Measurements from ENCODE around the gene LTC4S. TPM values are rescaled to one million over a fixed set of nuclear protein-coding genes. Genes with fewer than 3 reads are reported as not detected.

The LTC4S gene
- total RNA-seq, 1 donor from 2014 or later: 10.9 TPM

DNA sequence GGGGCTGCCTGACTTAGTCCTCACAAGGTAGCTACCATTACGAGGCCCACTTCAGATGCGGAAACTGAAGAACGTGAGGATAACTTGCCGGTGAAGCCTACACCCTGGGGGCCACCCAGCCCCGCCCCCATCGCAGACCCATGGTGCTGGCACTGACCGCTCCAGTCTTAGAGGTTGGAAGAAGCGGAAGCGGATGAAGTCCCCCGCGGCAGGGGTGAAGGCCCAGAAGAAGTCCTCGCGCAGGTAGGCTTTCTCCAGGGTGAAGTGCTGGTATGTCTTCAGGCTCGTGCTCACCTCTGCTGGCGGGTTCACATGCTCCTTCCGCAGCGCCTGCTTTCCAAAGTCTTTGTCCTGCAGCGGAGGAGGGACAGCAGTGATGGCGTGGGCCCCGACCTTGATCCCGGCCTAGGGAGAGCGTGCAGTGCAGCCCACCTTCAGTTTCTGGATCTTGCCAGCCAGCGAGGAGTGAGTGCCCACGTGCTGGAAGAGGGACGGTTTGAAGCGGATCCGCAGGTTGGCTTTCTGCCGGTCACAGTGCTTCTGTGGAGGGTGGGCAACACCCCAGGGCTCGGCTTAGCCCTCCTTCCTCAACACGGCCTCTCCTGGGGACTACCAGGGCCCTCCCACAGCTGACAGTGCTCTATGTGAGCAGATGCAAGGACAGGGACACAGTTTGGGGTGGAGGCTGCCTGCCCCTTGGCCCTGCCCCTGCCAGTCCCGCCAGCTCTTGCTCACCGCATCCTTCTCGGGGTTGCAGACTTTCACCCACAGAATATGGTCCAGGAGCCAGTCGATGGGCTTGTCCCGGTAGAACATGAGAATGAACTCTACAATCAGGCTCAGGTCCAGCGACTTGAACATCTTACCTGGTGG is 5.2 kb downstream of the LTC4S start:
- H3K4me1 ChIP-seq: peaks cover 67% of the 10 kb centered on the region
- TF ChIP-seq CTCF (IDR thresholded peaks at IDR 0.05; ENCODE audit: borderline replicate concordance): no peak
- intact Hi-C loops (cut with micrococcal nuclease): loop anchor here (5.0 kb wide), 1 partner anchor 37 kb away; no protein-coding TSS in a partner anchor
- H3K9me3 ChIP-seq (replicated peaks): no peaks in the 10 kb centered on the region
- no peaks in the 10 kb centered on the region for H3K27me3 ChIP-seq (ENCODE audit: low read depth)
- H3K27ac ChIP-seq (replicated peaks): no peak overlapping the region
- H3K36me3 ChIP-seq: peaks cover 41% of the 10 kb centered on the region
- H3K4me3 ChIP-seq: no peak overlapping the region
- DNase-seq: no peak

DNA sequence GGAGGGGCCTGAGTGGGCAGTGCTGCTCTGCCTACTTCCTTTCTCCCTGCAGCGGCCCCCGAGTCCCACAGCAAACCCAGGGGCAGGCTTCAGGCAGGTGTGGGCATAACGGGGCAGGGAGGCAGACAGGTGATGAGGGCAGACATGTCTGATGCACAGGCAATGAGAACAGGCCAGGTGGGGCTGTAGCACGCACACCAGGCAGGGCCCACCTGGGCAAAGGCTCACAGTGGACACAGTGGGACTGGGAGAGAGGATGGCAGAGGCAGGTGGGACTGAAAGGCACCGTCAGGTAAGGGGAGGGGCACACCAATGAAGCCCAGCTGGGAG is 5.8 kb downstream of the LTC4S start:
- no peak for TF ChIP-seq CTCF (IDR thresholded peaks at IDR 0.05; ENCODE audit: borderline replicate concordance)
- Histone ChIP-seq H3K4me1 (peaks cover 67% of the 10 kb centered on the region), H3K36me3 (peaks cover 41% of the 10 kb centered on the region), H3K9me3 (replicated peaks) (no peaks in the 10 kb centered on the region), H3K4me3 (no peak overlapping the region), H3K27me3 (ENCODE audit: low read depth) (no peaks in the 10 kb centered on the region), H3K27ac (replicated peaks) (no peak overlapping the region)
- DNase-seq: no peak
- intact Hi-C loops (cut with micrococcal nuclease): loop anchor here (5.0 kb wide), 1 partner anchor 37 kb away; no protein-coding TSS in a partner anchor

DNA sequence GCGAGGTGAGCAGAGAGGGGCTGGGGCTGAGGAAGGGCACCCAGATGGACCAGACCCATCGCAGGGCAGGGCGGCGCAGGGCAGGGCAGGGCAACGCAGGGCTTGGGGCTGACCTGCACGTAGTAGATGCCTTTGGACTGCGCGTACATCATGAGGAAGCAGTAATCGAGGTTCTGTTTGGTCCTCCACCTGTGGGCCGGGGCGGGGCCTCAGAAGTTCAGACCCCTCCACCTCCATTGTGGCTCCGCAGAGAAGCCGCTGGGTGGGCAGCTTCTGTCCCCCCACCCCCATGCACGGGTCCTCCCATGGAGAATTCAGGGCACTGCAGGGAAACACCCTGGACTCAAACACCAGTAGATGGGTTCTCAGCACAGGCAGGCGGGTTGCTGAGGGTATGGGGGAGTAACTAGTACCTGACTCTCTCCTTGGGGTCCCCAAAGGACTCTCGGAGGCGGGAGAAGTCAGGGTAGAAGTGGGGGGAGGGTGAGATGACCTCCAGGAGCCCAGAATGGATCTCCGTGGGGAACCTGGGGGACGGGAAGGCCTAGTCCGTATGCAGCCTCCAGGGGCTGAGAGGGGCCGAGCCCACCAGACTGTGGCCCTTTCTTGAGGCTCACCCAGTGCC is 6.4 kb downstream of the LTC4S start:
- no peak for DNase-seq
- Histone ChIP-seq H3K4me1 (peaks cover 67% of the 10 kb centered on the region), H3K4me3 (no peak overlapping the region), H3K27me3 (ENCODE audit: low read depth) (no peaks in the 10 kb centered on the region), H3K36me3 (peaks cover 41% of the 10 kb centered on the region), H3K9me3 (replicated peaks) (no peaks in the 10 kb centered on the region), H3K27ac (replicated peaks) (no peak overlapping the region)
- TF ChIP-seq CTCF (IDR thresholded peaks at IDR 0.05; ENCODE audit: borderline replicate concordance): no peak
- intact Hi-C loops (cut with micrococcal nuclease): no loop called here

GRCh38 chr5:179800696-179801201 is 7.0 kb downstream of the LTC4S start:
- H3K27me3 ChIP-seq (ENCODE audit: low read depth): no peaks in the 10 kb centered on the region
- no peak for TF ChIP-seq CTCF (IDR thresholded peaks at IDR 0.05; ENCODE audit: borderline replicate concordance)
- H3K4me1 ChIP-seq: peaks cover 67% of the 10 kb centered on the region
- H3K4me3 ChIP-seq: no peak overlapping the region
- no peak for DNase-seq
- H3K9me3 ChIP-seq (replicated peaks): no peaks in the 10 kb centered on the region
- no peak overlapping the region for H3K27ac ChIP-seq (replicated peaks)
- intact Hi-C loops (cut with micrococcal nuclease): no loop called here
- peaks cover 41% of the 10 kb centered on the region for H3K36me3 ChIP-seq

GRCh38 chr5:179801304-179802206 is 7.8 kb downstream of the LTC4S start:
- Histone ChIP-seq H3K36me3 (peaks cover 41% of the 10 kb centered on the region), H3K4me1 (peaks cover 63% of the 10 kb centered on the region)
- intact Hi-C loops (cut with micrococcal nuclease): no loop called here

More at GRCh38 chr5:179801304-179802206, 7.8 kb downstream of the LTC4S start:
- DNase-seq: peak; percentile 74
- TF ChIP-seq CTCF (IDR thresholded peaks at IDR 0.05; ENCODE audit: borderline replicate concordance): peak; percentile 70
- Histone ChIP-seq H3K27me3 (ENCODE audit: low read depth) (no peaks in the 10 kb centered on the region), H3K4me3 (no peak overlapping the region), H3K9me3 (replicated peaks) (no peaks in the 10 kb centered on the region), H3K27ac (replicated peaks) (no peak overlapping the region)
